ENCODE data around the gene OSR1.

Gene OSR1

GRCh38 chr2:19365126-19365525 lies 6.7 kb upstream of the OSR1 start:
- no peak overlapping the region for H3K4ac ChIP-seq (ENCODE audit: low read depth, low read length)

GRCh38 chr2:19364014-19364413 lies 5.6 kb upstream of the OSR1 start:
- no peak overlapping the region for H3K56ac ChIP-seq (ENCODE audit: low read length)
- H3K27ac ChIP-seq (ENCODE audit: low read depth, low read length), result no peak overlapping the region
- no peak overlapping the region for H2AK5ac ChIP-seq (ENCODE audit: low read length)
- H3K4me1 ChIP-seq (ENCODE audit: control insufficient read depth, low read depth, low read length), result peaks cover 2% of the 10 kb centered on the region
- H3K4ac ChIP-seq (ENCODE audit: low read depth, low read length), result no peak overlapping the region
- no peak overlapping the region for H3K4me3 ChIP-seq (ENCODE audit: low read length)
- no peak overlapping the region for H4K8ac ChIP-seq (ENCODE audit: low read depth, low read length)
- no peak overlapping the region for H2BK15ac ChIP-seq (replicated peaks; ENCODE audit: low read depth)
- no peak for DNase-seq
- no peak overlapping the region for H3K23ac ChIP-seq (ENCODE audit: low read length)
- no peak overlapping the region for H3K9ac ChIP-seq (ENCODE audit: low read length)
- no peak overlapping the region for H3K4me2 ChIP-seq (ENCODE audit: low read length)
- no peak overlapping the region for H3K18ac ChIP-seq (ENCODE audit: low read length)
- H3K27me3 ChIP-seq (ENCODE audit: insufficient read depth, low read length, poor library complexity), result peaks cover 57% of the 10 kb centered on the region
- no peak overlapping the region for H2BK5ac ChIP-seq (ENCODE audit: low read length)
- no peaks in the 10 kb centered on the region for H3K79me2 ChIP-seq (ENCODE audit: control insufficient read depth, insufficient read depth, low read length)
- H4K5ac ChIP-seq (ENCODE audit: low read length), result no peak overlapping the region
- no peaks in the 10 kb centered on the region for H3K79me1 ChIP-seq (ENCODE audit: low read length)
- no peaks in the 10 kb centered on the region for H3K36me3 ChIP-seq (ENCODE audit: control insufficient read depth, insufficient read depth, low read length)
- H2BK120ac ChIP-seq (ENCODE audit: low read depth, low read length), result no peak overlapping the region
- WGBS (ENCODE audit: extremely low coverage, insufficient coverage, low lambda C conversion rate), result no CpG with 5 or more reads among the region's 3 CpGs

More at GRCh38 chr2:19365126-19365525, 6.7 kb upstream of the OSR1 start:
- H4K5ac ChIP-seq (ENCODE audit: low read length), result no peak overlapping the region
- H4K8ac ChIP-seq (ENCODE audit: low read depth, low read length), result no peak overlapping the region
- H3K4me3 ChIP-seq (ENCODE audit: low read length), result no peak overlapping the region
- H3K56ac ChIP-seq (ENCODE audit: low read length), result no peak overlapping the region
- H3K23ac ChIP-seq (ENCODE audit: low read length), result no peak overlapping the region
- no peak overlapping the region for H2BK15ac ChIP-seq (replicated peaks; ENCODE audit: low read depth)
- H3K27ac ChIP-seq (ENCODE audit: low read depth, low read length), result no peak overlapping the region
- WGBS (ENCODE audit: extremely low coverage, insufficient coverage, low lambda C conversion rate), result no CpG with 5 or more reads among the region's 3 CpGs
- no peak overlapping the region for H2BK5ac ChIP-seq (ENCODE audit: low read length)
- no peaks in the 10 kb centered on the region for H3K79me1 ChIP-seq (ENCODE audit: low read length)
- H3K4me2 ChIP-seq (ENCODE audit: low read length), result no peak overlapping the region
- H3K18ac ChIP-seq (ENCODE audit: low read length), result no peak overlapping the region
- H3K9ac ChIP-seq (ENCODE audit: low read length), result no peak overlapping the region
- H3K4me1 ChIP-seq (ENCODE audit: control insufficient read depth, low read depth, low read length), result peaks cover 2% of the 10 kb centered on the region
- H2BK120ac ChIP-seq (ENCODE audit: low read depth, low read length), result no peak overlapping the region
- H3K36me3 ChIP-seq (ENCODE audit: control insufficient read depth, insufficient read depth, low read length), result no peaks in the 10 kb centered on the region
- no peak for DNase-seq
- no peaks in the 10 kb centered on the region for H3K79me2 ChIP-seq (ENCODE audit: control insufficient read depth, insufficient read depth, low read length)
- no peak overlapping the region for H2AK5ac ChIP-seq (ENCODE audit: low read length)
- H3K27me3 ChIP-seq (ENCODE audit: insufficient read depth, low read length, poor library complexity), result peaks cover 46% of the 10 kb centered on the region

GRCh38 chr2:19363474-19363778 lies 5.0 kb upstream of the OSR1 start:
- no CpG with 5 or more reads among the region's 20 CpGs for WGBS (ENCODE audit: extremely low coverage, insufficient coverage, low lambda C conversion rate)
- Histone ChIP-seq H2BK5ac (ENCODE audit: low read length) (no peak overlapping the region), H4K8ac (ENCODE audit: low read depth, low read length) (no peak overlapping the region), H2BK120ac (ENCODE audit: low read depth, low read length) (no peak overlapping the region), H3K27me3 (ENCODE audit: insufficient read depth, low read length, poor library complexity) (peaks cover 57% of the 10 kb centered on the region), H2AK5ac (ENCODE audit: low read length) (no peak overlapping the region), H3K4me3 (ENCODE audit: low read length) (no peak overlapping the region), H3K4me1 (ENCODE audit: control insufficient read depth, low read depth, low read length) (peaks cover 2% of the 10 kb centered on the region), H3K36me3 (ENCODE audit: control insufficient read depth, insufficient read depth, low read length) (no peaks in the 10 kb centered on the region), H3K56ac (ENCODE audit: low read length) (no peak overlapping the region), H3K27ac (ENCODE audit: low read depth, low read length) (no peak overlapping the region), H3K4ac (ENCODE audit: low read depth, low read length) (no peak overlapping the region), H2BK15ac (replicated peaks; ENCODE audit: low read depth) (no peak overlapping the region), H3K79me2 (ENCODE audit: control insufficient read depth, insufficient read depth, low read length) (no peaks in the 10 kb centered on the region), H3K79me1 (ENCODE audit: low read length) (no peaks in the 10 kb centered on the region), H3K9ac (ENCODE audit: low read length) (no peak overlapping the region), H3K4me2 (ENCODE audit: low read length) (no peak overlapping the region), H3K18ac (ENCODE audit: low read length) (no peak overlapping the region), H3K23ac (ENCODE audit: low read length) (no peak overlapping the region), H4K5ac (ENCODE audit: low read length) (no peak overlapping the region)
- no peak for DNase-seq

- H3K18ac ChIP-seq (ENCODE audit: low read length), result no peak overlapping the region
- H3K4me3 ChIP-seq (ENCODE audit: low read length), result no peak overlapping the region
- H2BK120ac ChIP-seq (ENCODE audit: low read depth, low read length), result no peak overlapping the region
- H3K27me3 ChIP-seq (ENCODE audit: insufficient read depth, low read length, poor library complexity), result peaks cover 60% of the 10 kb centered on the region
- H3K27ac ChIP-seq (ENCODE audit: low read depth, low read length), result no peak overlapping the region
- H3K36me3 ChIP-seq (ENCODE audit: control insufficient read depth, insufficient read depth, low read length), result no peaks in the 10 kb centered on the region
- no peak overlapping the region for H3K56ac ChIP-seq (ENCODE audit: low read length)
- no peak overlapping the region for H4K8ac ChIP-seq (ENCODE audit: low read depth, low read length)
- no peak overlapping the region for H3K9ac ChIP-seq (ENCODE audit: low read length)
- no peak overlapping the region for H3K23ac ChIP-seq (ENCODE audit: low read length)
- H2AK5ac ChIP-seq (ENCODE audit: low read length), result no peak overlapping the region
- peak overlapping the region; percentile 10 for H3K4me2 ChIP-seq (ENCODE audit: low read length)
- no peaks in the 10 kb centered on the region for H3K79me2 ChIP-seq (ENCODE audit: control insufficient read depth, insufficient read depth, low read length)
- peaks cover 2% of the 10 kb centered on the region for H3K4me1 ChIP-seq (ENCODE audit: control insufficient read depth, low read depth, low read length)
- WGBS (ENCODE audit: extremely low coverage, insufficient coverage, low lambda C conversion rate), result no CpG with 5 or more reads among the region's 33 CpGs
- no peak overlapping the region for H2BK5ac ChIP-seq (ENCODE audit: low read length)
- H4K5ac ChIP-seq (ENCODE audit: low read length), result no peak overlapping the region
- H2BK15ac ChIP-seq (replicated peaks; ENCODE audit: low read depth), result no peak overlapping the region
- H3K79me1 ChIP-seq (ENCODE audit: low read length), result no peaks in the 10 kb centered on the region
- DNase-seq, result peak; percentile 78
- no peak overlapping the region for H3K4ac ChIP-seq (ENCODE audit: low read depth, low read length)
Measured at GRCh38 chr2:19362755-19363473, 4.5 kb upstream of the OSR1 start.

GRCh38 chr2:19362094-19362754 lies 3.8 kb upstream of the OSR1 start:
- Histone ChIP-seq H3K56ac (ENCODE audit: low read length) (no peak overlapping the region), H2BK120ac (ENCODE audit: low read depth, low read length) (no peak overlapping the region), H3K79me2 (ENCODE audit: control insufficient read depth, insufficient read depth, low read length) (no peaks in the 10 kb centered on the region), H3K4me1 (ENCODE audit: control insufficient read depth, low read depth, low read length) (peaks cover 4% of the 10 kb centered on the region), H4K8ac (ENCODE audit: low read depth, low read length) (no peak overlapping the region), H2BK5ac (ENCODE audit: low read length) (no peak overlapping the region), H3K4me3 (ENCODE audit: low read length) (no peak overlapping the region), H3K36me3 (ENCODE audit: control insufficient read depth, insufficient read depth, low read length) (no peaks in the 10 kb centered on the region), H2BK15ac (replicated peaks; ENCODE audit: low read depth) (no peak overlapping the region), H3K27me3 (ENCODE audit: insufficient read depth, low read length, poor library complexity) (peaks cover 67% of the 10 kb centered on the region), H3K27ac (ENCODE audit: low read depth, low read length) (no peak overlapping the region), H4K5ac (ENCODE audit: low read length) (no peak overlapping the region), H3K9ac (ENCODE audit: low read length) (no peak overlapping the region), H3K23ac (ENCODE audit: low read length) (no peak overlapping the region), H2AK5ac (ENCODE audit: low read length) (no peak overlapping the region), H3K4me2 (ENCODE audit: low read length) (no peak overlapping the region), H3K79me1 (ENCODE audit: low read length) (no peaks in the 10 kb centered on the region), H3K18ac (ENCODE audit: low read length) (no peak overlapping the region), H3K4ac (ENCODE audit: low read depth, low read length) (no peak overlapping the region)
- peak; percentile 37 for DNase-seq
- WGBS (ENCODE audit: extremely low coverage, insufficient coverage, low lambda C conversion rate), result no CpG with 5 or more reads among the region's 16 CpGs

Measured in mesendoderm (in vitro differentiated cells).